Endodermal cell (in vitro differentiated cells): ENCODE results near the gene TNKS2. TPM values are rescaled to one million over a fixed set of nuclear protein-coding genes. Genes with fewer than 3 reads are reported as not detected.

Experiments used
- DNase-seq: peaks from one replicate; pipeline ENCODE4 v3.0.0-alpha.2; 2017
- H3K27ac ChIP-seq: 2 replicates; pipeline ENCODE4 v1.5.1; 2013; ENCODE audit warnings: mild to moderate bottlenecking, low read depth, low read length, moderate library complexity
- H3K27me3 ChIP-seq: 2 replicates; pipeline ENCODE4 v1.6.1; 2013; ENCODE audit warnings: mild to moderate bottlenecking, low read length, moderate library complexity; ENCODE audit not compliant: insufficient read depth, control insufficient read depth, poor library complexity, severe bottlenecking
- H3K36me3 ChIP-seq: 2 replicates; pipeline ENCODE4 v1.7.0; 2013; ENCODE audit warnings: mild to moderate bottlenecking, low read length, moderate library complexity; ENCODE audit not compliant: control insufficient read depth, insufficient read depth
- H3K4me1 ChIP-seq: one replicate; pipeline ENCODE4 v1.7.0; 2013; ENCODE audit warnings: low read length; ENCODE audit not compliant: control insufficient read depth, insufficient read depth
- H3K4me3 ChIP-seq: 2 replicates; pipeline ENCODE4 v1.5.1; 2013; ENCODE audit warnings: mild to moderate bottlenecking, low read length, moderate library complexity
- H3K9ac ChIP-seq: 2 replicates; pipeline ENCODE4 v1.6.1; 2013; ENCODE audit warnings: mild to moderate bottlenecking, low read length, moderate library complexity; ENCODE audit not compliant: poor library complexity, severe bottlenecking; ENCODE audit errors: extremely low read depth
- H3K9me3 ChIP-seq: 2 replicates; pipeline ENCODE4 v1.6.1; 2013; ENCODE audit warnings: mild to moderate bottlenecking, low read length, moderate library complexity; ENCODE audit not compliant: control insufficient read depth
- H3K27ac Mint-ChIP-seq: 2 replicates; pipeline ENCODE4 v1.8.0; 2020; ENCODE audit warnings: mixed read lengths
- H3K27me3 Mint-ChIP-seq: 2 replicates; pipeline ENCODE4 v1.8.0; 2021; ENCODE audit warnings: mild to moderate bottlenecking, mixed read lengths; ENCODE audit not compliant: insufficient read depth
- H3K36me3 Mint-ChIP-seq: 2 replicates; pipeline ENCODE4 v1.8.0; 2020; ENCODE audit warnings: low read depth, mixed read lengths
- H3K4me1 Mint-ChIP-seq: 2 replicates; pipeline ENCODE4 v1.8.0; 2020; ENCODE audit warnings: mixed read lengths
- H3K4me3 Mint-ChIP-seq: 2 replicates; pipeline ENCODE4 v1.8.0; 2020; ENCODE audit warnings: mild to moderate bottlenecking, moderate library complexity, mixed read lengths
- H3K9me3 Mint-ChIP-seq: 2 replicates; pipeline ENCODE4 v1.8.0; 2020; ENCODE audit warnings: mild to moderate bottlenecking, mixed read lengths
- CTCF ChIP-seq: fragments of 200-600 bp; sonication (generic); conservative IDR thresholded peaks from 2 replicates; pipeline ENCODE4 v1.5.0; 2021; ENCODE audit warnings: antibody characterized with exemption, mild to moderate bottlenecking
- WGBS, 2 experiments: methylation state at CpG; one replicate each; pipeline versions ENCODE4 v1.1.5 to v1.1.7; 2013; ENCODE audit warnings: missing lambda C conversion rate in 2 of 2, mixed read lengths in 1 of 2; ENCODE audit not compliant: insufficient coverage in 1 of 2, insufficient read length in 1 of 2; 5-methylcytosine and 5-hydroxymethylcytosine counted together
- total RNA-seq, 2 donors: library from RNA; stranded (reverse); fragmentation: NEBNext Ultra II Directional in 1 of 2; extraction: Animal tissue kit (Norgen Biotek cat#: 25700) in 1 of 2; gene quantifications; 2 replicates in 1 of 2; 3 replicates in 1 of 2; pipeline ENCODE4 v1.2.1, GENCODE V29; 2021

The TNKS2 gene
- total RNA-seq, 2 donors from 2014 or later = 51.3 to 59.9 TPM

DNA sequence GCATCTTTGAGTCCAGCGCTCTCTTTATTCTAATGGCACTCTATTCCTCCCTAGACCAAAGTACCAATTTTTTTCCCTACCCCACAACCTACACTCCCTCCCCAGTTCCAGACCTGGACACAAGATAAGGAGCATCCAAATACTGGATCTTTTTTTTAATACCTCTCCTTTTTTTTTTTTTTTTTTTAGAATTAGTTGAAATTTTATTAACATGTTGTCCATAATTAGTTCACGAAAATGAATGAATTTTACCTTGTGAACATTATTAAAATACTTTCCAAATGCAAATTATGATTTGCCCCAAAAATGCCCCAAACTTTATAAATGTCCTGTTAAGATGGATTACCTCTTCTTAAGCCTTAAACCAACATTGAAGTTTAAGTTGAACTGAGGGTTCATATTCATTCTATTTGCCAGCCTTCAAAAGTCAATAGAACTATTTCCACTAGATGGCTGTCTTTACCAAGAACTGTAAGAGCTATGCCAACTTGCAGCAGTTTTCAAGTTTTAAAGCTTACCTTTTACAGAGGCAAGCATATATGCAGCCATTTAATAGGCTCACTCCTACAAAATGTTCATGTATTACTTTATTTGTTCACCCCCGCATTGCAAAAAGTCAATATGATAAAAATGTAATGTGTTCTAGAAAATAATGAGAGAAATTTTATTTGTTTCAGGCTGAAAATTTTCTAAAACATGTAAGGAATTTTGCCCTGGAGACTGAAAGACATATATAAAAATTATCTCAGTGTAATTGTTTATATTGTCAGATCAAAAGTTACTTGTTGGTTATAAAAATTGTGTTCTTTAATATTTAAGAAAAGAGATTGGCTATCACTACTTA lies 39.7 kb upstream of the TNKS2 start:
- Mint-ChIP-seq H3K4me1 (no peaks in the 10 kb centered on the region), H3K4me3 (no peak overlapping the region), H3K27ac (no peak overlapping the region), H3K36me3 (no peaks in the 10 kb centered on the region), H3K9me3 (peaks cover 4% of the 10 kb centered on the region), H3K27me3 (no peaks in the 10 kb centered on the region)
- Histone ChIP-seq H3K27me3 (no peaks in the 10 kb centered on the region), H3K4me1 (no peaks in the 10 kb centered on the region), H3K4me3 (no peak overlapping the region), H3K27ac (no peak overlapping the region), H3K9ac (no peak overlapping the region), H3K9me3 (peaks cover 9% of the 10 kb centered on the region), H3K36me3 (no peaks in the 10 kb centered on the region)
- DNase-seq = no peak
- peak; percentile 80 for TF ChIP-seq CTCF
- 54 to 100% methylated on average over 1 to 2 of the region's 3 CpGs for WGBS, 2 experiments

GRCh38 chr10:91759581-91759986 lies 38.6 kb upstream of the TNKS2 start:
- Mint-ChIP-seq H3K27ac (no peak overlapping the region), H3K4me1 (no peaks in the 10 kb centered on the region), H3K36me3 (no peaks in the 10 kb centered on the region), H3K4me3 (no peak overlapping the region), H3K9me3 (peaks cover 5% of the 10 kb centered on the region), H3K27me3 (no peaks in the 10 kb centered on the region)
- no peak for DNase-seq
- Histone ChIP-seq H3K36me3 (no peaks in the 10 kb centered on the region), H3K27ac (no peak overlapping the region), H3K9ac (no peak overlapping the region), H3K27me3 (no peaks in the 10 kb centered on the region), H3K9me3 (peaks cover 9% of the 10 kb centered on the region), H3K4me3 (no peak overlapping the region), H3K4me1 (no peaks in the 10 kb centered on the region)
- TF ChIP-seq CTCF = no peak
- WGBS, 2 experiments = 83% methylated on average over 5 of the region's 5 CpGs; no CpG with 5 or more reads in 1 of the 2 experiments

DNA sequence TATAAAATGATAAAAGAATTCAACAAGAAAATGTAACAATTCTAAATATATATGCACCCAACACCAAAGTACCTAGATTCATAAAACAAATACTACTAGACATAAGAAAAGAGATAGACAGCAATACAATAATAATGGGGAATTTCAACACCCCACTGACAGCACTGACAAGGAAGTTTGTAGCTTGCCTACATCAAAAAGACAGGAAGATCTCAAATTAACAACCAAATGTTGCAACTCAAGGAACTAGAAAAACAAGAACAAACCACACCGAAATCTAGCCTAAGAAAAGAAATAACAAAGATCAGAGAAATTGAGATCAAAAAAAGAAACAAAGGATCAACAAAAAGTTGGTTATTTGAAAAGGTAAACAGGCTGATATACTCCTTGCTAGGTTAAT lies 36.5 kb upstream of the TNKS2 start:
- TF ChIP-seq CTCF = no peak
- no peak overlapping the region for H3K27ac ChIP-seq
- 91% methylated on average over 1 of the region's 1 CpG; no CpG with 5 or more reads in 1 of the 2 experiments for WGBS, 2 experiments
- H3K4me3 ChIP-seq = no peak overlapping the region
- DNase-seq = no peak
- no peaks in the 10 kb centered on the region for H3K36me3 ChIP-seq
- Mint-ChIP-seq H3K4me1 (no peaks in the 10 kb centered on the region), H3K36me3 (no peaks in the 10 kb centered on the region), H3K9me3 (peaks cover 5% of the 10 kb centered on the region), H3K27ac (no peak overlapping the region), H3K27me3 (no peaks in the 10 kb centered on the region), H3K4me3 (no peak overlapping the region)
- no peaks in the 10 kb centered on the region for H3K27me3 ChIP-seq
- H3K9ac ChIP-seq = no peak overlapping the region
- peaks cover 5% of the 10 kb centered on the region for H3K9me3 ChIP-seq
- no peaks in the 10 kb centered on the region for H3K4me1 ChIP-seq
